ENCODE results near the gene PRSS27. TPM values are rescaled to one million over a fixed set of nuclear protein-coding genes. Genes with fewer than 3 reads are reported as not detected.
"Not testable (repeated sequence)": the region's sequence is repeated elsewhere in the genome, so short reads cannot be mapped to it uniquely, and the experiment has no call there.

The PRSS27 gene
- total RNA-seq, 1 experiment from 2014 or later: 1.4 TPM

GRCh38 chr16:2686075-2686474, 33.9 kb downstream of the PRSS27 start:
- DNase-seq (ENCODE audit: low spot score); in situ Hi-C loops (cut with HindIII; ENCODE audit: low sequenced_read_pairs): not testable (repeated sequence)

- in situ Hi-C loops (cut with HindIII; ENCODE audit: low sequenced_read_pairs): not testable (repeated sequence)
Measured at GRCh38 chr16:2683041-2683440, 37.0 kb downstream of the PRSS27 start.

GRCh38 chr16:2682209-2683021, 37.6 kb downstream of the PRSS27 start, which contains the start of gene KCTD5:
Gene KCTD5 (plus strand): TSS chr16:2682523. CDS start chr16:2682549, 26 bp downstream.
- DNase-seq (ENCODE audit: low spot score): peak; percentile 96
- in situ Hi-C loops (cut with HindIII; ENCODE audit: low sequenced_read_pairs): no loop called here

More at GRCh38 chr16:2683041-2683440, 37.0 kb downstream of the PRSS27 start:
- not testable (repeated sequence) for DNase-seq (ENCODE audit: low spot score)

GRCh38 chr16:2680360-2680759, 39.7 kb downstream of the PRSS27 start:
- DNase-seq (ENCODE audit: low spot score); in situ Hi-C loops (cut with HindIII; ENCODE audit: low sequenced_read_pairs): not testable (repeated sequence)

- DNase-seq (ENCODE audit: low spot score); in situ Hi-C loops (cut with HindIII; ENCODE audit: low sequenced_read_pairs): not testable (repeated sequence)
Measured at GRCh38 chr16:2679902-2680301, 40.1 kb downstream of the PRSS27 start.

DNA sequence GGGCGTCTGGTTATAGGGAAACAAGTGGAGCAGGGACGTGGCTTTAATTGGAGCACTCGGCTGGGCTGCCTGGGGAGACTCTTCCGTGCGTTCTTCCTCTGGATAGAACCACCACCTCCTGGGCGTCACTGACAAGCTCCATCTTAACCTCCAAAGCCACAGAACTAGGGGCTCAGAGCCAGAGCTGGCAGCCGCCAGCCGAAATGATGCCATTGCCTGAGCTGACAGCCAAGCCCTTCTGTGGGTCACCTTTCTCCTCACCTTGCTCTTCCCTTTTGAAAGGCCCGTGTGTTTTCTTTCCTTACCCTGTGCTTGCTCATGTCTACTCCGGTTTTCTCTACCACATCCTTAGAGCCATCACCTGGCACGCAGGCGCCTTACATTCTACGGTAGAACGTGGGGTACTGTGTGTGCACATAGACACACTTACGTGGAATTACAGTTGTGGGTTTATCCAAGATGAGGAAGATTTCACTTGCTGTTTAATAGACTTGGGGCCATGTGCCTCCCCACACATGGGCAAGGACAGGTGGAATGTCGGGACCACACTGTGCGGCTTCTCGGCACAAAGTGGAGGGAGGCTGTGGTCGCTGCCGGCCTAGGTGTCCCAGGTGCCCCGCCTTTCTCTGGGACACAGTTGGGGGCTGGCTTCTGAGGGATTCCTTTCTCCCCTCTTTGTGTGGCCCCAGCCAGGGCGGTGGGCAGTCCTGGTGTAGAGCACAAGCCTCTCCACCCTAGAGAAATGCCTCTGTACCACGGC, 41.6 kb downstream of the PRSS27 start:
- DNase-seq (ENCODE audit: low spot score); in situ Hi-C loops (cut with HindIII; ENCODE audit: low sequenced_read_pairs): not testable (repeated sequence)

GRCh38 chr16:2676937-2677336, 43.1 kb downstream of the PRSS27 start:
- DNase-seq (ENCODE audit: low spot score); in situ Hi-C loops (cut with HindIII; ENCODE audit: low sequenced_read_pairs): not testable (repeated sequence)

DNA sequence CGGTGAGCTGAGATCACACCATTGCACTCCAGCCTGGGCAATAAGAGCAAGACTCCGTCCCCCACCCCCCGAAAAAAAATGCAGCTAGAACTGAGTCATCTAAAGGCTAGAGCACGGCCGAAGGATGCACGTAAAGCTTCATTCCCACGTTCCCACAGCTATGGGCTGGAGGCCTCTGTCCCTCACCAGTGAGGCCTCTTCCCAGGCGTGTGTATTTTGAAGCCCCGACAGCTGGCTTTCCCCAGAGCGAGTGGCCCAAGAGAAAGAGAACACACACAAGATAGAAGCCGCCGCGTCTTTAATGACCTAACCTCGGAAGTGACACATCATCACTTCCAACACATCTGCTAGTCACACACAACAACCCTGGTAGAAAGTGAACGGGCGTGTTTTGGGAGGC, 44.3 kb downstream of the PRSS27 start:
- no peak for DNase-seq (ENCODE audit: low spot score)
- in situ Hi-C loops (cut with HindIII; ENCODE audit: low sequenced_read_pairs): no loop called here

DNA sequence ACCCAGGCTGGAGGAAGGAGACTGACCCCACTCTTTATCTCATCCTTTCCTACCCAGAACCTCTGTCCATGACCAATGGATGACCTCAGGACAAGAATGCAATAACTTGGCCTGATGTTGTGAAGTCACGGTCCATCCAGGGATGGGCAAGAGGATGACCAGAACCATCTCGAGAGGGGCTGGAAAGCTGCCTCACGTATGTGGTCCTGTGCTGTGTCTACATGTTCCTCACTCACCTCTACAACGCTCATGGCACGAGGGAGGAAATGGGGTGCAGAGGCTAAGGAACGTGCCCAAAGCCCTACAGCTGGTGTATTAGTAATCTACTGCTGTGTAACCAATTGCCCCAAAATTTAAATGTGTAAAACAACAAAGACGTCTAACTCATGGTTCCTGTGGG, 45.0 kb downstream of the PRSS27 start:
- no peak for DNase-seq (ENCODE audit: low spot score)
- in situ Hi-C loops (cut with HindIII; ENCODE audit: low sequenced_read_pairs): no loop called here

DNA sequence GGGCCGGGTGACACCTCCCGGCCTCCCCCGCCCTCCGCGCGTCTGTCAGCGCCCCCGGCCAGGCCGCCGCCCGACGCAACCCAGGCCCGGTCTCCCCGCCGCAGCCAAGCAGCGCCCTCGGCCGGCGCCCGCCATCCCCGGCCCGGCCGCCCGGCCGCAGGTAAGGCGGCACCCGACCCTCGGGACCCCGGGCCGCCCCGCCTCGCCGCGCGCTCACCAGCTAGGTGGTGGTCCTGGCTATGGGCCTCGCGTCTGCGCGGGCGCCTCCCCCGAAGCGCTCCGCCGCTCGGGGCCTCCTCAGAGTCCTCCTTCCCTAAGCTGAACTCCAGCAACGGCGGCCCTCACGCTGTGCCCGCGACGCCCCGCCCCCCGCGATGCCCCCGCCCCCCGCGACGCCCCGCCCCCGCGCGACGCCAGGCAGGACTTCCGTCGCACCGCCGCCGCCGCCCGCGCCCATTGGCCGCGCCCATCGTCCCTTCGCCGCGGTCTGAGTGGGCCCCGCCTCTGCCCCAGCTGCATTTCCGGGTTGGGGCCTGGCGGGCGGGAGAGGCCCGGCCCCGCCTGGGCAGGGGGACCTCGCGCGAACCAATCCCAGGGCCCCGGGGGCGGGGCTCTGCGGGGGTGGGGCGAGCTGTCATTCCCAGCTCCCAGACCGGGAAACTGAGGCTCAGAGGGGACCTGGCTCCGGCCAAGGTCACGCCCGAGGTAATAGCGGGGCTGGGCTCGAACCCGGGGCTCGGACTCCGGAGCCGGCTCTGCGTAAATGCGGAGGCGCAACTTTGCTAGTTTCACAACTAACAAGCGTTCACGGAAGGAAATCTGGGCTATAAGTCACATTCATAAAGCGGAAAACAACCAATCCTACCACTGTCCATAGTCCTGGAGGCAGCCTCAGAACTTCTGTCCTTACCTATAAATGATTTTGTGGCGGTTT, 46.7 kb downstream of the PRSS27 start:
- DNase-seq (ENCODE audit: low spot score): peak; percentile 95
- in situ Hi-C loops (cut with HindIII; ENCODE audit: low sequenced_read_pairs): no loop called here

GRCh38 chr16:2671741-2672140, 48.3 kb downstream of the PRSS27 start:
- in situ Hi-C loops (cut with HindIII; ENCODE audit: low sequenced_read_pairs): no loop called here
- DNase-seq (ENCODE audit: low spot score): no peak

DNA sequence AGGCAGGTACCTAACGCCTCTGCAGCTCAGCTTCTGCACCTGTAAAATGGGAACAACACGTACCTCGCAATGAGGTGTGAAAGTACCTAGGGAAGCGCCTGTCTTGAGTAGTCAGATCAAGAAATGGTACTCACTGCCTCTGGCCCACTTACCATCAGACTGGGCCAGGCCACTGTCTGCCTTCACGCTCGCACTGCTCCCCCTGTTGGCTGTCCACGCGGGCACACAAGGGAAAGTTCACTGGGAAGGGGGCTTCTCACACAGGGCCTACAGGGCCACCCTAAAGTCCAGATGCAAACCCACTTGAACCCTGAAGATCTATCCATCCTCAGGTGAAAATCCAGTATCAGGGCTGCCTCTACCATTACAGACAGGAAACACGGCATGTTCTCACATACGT, 48.8 kb downstream of the PRSS27 start:
- in situ Hi-C loops (cut with HindIII; ENCODE audit: low sequenced_read_pairs); DNase-seq (ENCODE audit: low spot score): not testable (repeated sequence)

- peak; percentile 78 for DNase-seq (ENCODE audit: low spot score)
- in situ Hi-C loops (cut with HindIII; ENCODE audit: low sequenced_read_pairs): not testable (repeated sequence)
Measured at GRCh38 chr16:2670017-2670416, 50.0 kb downstream of the PRSS27 start.

DNA sequence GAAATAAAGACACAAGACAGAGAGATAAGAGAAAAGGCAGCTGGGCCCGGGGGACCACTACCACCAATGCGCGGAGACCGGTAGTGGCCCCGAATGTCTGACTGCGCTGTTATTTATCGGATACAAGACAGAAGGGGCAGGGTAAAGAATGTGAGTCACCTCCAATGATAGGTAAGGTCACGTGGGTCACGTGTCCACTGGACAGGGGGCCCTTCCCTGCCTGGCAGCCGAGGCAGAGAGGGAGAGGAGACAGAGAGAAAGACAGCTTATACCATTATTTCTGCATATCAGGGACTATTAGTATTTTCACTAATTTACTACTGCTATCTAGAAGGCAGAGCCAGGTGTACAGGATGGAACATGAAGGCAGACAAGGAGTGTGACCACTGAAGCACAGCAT, 50.4 kb downstream of the PRSS27 start:
- DNase-seq (ENCODE audit: low spot score); in situ Hi-C loops (cut with HindIII; ENCODE audit: low sequenced_read_pairs): not testable (repeated sequence)

DNA sequence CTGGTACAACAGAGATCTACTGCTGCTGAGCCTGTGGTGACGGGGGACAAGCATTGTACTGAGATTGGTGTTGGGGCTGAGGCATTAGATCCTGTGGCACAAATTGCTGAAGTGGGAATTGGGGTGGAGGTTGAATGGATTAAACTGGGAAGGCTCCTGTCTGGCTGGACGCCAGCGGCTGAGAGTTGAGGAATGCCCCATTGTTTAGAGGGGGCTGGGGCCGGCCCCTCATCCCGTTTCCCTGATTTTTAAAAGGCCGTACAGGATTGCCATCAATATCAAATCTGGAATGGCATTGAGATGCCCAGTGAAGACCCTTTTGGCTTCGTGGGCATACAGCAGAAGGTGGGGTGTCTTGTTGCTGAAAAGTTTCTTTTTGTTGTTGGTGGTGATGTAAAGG, 53.4 kb downstream of the PRSS27 start:
- in situ Hi-C loops (cut with HindIII; ENCODE audit: low sequenced_read_pairs): not testable (repeated sequence)

GRCh38 chr16:2664574-2664982, 55.4 kb downstream of the PRSS27 start:
- in situ Hi-C loops (cut with HindIII; ENCODE audit: low sequenced_read_pairs): no loop called here

More for the DNA sequence above, 53.4 kb downstream of the PRSS27 start:
- not testable (repeated sequence) for DNase-seq (ENCODE audit: low spot score)

DNA sequence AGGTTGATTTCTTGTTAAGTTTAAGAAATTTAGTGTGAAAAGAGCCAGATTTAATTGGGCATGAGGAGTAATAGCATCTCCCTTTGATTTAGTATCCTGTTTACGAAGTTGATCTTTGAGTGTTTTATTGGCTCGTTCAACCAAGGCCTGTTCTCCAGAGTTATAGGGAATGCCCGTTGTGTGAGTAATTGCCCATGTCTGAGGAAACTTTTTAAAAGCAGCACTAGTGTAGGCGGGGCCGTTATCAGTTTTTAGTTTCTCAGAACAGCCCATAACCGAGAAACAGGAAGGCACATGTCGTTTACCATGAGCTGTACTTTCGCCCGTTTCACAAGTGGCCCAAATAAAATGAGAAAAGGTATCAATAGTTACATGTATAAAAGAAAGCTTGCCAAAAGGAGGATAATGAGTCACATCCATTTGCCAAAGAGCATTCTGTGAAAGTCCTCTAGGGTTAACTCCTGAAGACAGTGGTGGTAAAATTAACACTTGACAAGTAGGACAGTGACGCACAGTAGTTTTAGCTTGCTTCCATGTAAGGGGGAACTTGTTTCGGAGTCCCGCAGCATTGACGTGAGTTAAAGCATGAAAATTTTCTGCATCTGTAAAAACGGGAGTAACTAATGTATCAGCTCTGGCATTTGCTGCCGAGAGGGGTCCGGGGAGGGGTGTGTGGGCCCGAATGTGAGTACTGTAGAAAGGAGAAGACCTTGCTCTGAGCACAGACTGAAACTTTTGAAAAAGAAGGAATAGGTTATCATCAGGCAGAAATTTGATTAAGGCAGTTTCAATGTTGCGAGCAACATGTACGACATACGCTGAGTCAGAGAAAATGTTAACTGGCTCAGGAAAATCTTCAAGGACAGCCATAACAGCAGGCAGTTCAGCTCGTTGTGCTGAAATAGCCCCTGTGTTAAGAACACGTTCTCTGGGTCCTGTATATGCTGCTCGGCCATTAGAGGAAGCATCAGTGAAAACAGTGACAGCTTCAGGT, 56.2 kb downstream of the PRSS27 start:
- in situ Hi-C loops (cut with HindIII; ENCODE audit: low sequenced_read_pairs): no loop called here
- DNase-seq (ENCODE audit: low spot score): no peak

More at GRCh38 chr16:2664574-2664982, 55.4 kb downstream of the PRSS27 start:
- no peak for DNase-seq (ENCODE audit: low spot score)

Measured in G401 (cell line).